Lung (tissue), 12 donors: ENCODE results near the gene C12orf75. TPM values are rescaled to one million over a fixed set of nuclear protein-coding genes. Genes with fewer than 3 reads are reported as not detected.
"Not testable (repeated sequence)": the region's sequence is repeated elsewhere in the genome, so short reads cannot be mapped to it uniquely, and the experiment has no call there.

ENCODE experiments used
- ATAC-seq: fragments of 200-7000 bp; cut with Tn5 transposase; one replicate; pipeline ENCODE4 v1.9.1; 2020; ENCODE audit warnings: moderate number of reproducible peaks; ENCODE audit not compliant: insufficient read depth, low FRiP score
- DNase-seq, 3 donors: peaks; one replicate each; pipeline ENCODE4 v3.0.0-alpha.2; 2013 to 2017
- H3K27ac ChIP-seq, 2 donors: one replicate each; pipeline ENCODE4 v1.5.1; 2013; ENCODE audit warnings: mild to moderate bottlenecking in 2 of 2, moderate library complexity in 2 of 2, control low read depth in 1 of 2, inconsistent platforms in 1 of 2, low read depth in 1 of 2, low read length in 1 of 2
- H3K27me3 ChIP-seq, 3 donors: one replicate each; pipeline ENCODE4 v1.5.1; 2013; ENCODE audit warnings: low read length in 2 of 3; ENCODE audit not compliant: control insufficient read depth in 3 of 3, insufficient read depth in 3 of 3
- H3K36me3 ChIP-seq, 4 donors: one replicate each; pipeline ENCODE4 v1.5.1; 2013; ENCODE audit warnings: low read length in 4 of 4, mild to moderate bottlenecking in 1 of 4, moderate library complexity in 1 of 4; ENCODE audit not compliant: control insufficient read depth in 4 of 4, insufficient read depth in 4 of 4
- H3K4me1 ChIP-seq, 5 donors: one replicate each; pipeline ENCODE4 v1.5.1; 2013; ENCODE audit warnings: low read length in 5 of 5, mild to moderate bottlenecking in 2 of 5, moderate library complexity in 1 of 5; ENCODE audit not compliant: control insufficient read depth in 5 of 5, insufficient read depth in 5 of 5
- H3K4me3 ChIP-seq: one replicate; pipeline ENCODE4 v1.5.1; 2013; ENCODE audit warnings: mild to moderate bottlenecking, control low read depth, moderate library complexity
- H3K9ac ChIP-seq, 2 donors: one replicate each; pipeline ENCODE4 v1.5.1; 2013; ENCODE audit warnings: low read length in 2 of 2, control low read depth in 1 of 2; ENCODE audit not compliant: insufficient read depth in 1 of 2
- H3K9me3 ChIP-seq, 4 donors: one replicate each; pipeline ENCODE4 v1.5.1; 2013; ENCODE audit warnings: low read length in 3 of 4, mild to moderate bottlenecking in 1 of 4, moderate library complexity in 1 of 4; ENCODE audit not compliant: control insufficient read depth in 4 of 4, insufficient read depth in 3 of 4
- WGBS, 2 donors: extraction: QIAGEN DNeasy Blood & Tissue Kit; methylation state at CpG; one replicate each; pipeline ENCODE4 v1.1.7; 2013; 5-methylcytosine and 5-hydroxymethylcytosine counted together
- polyA plus RNA-seq, 2 donors: library from polyadenylated mRNA; stranded (reverse); fragments of 200-250 nt; gene quantifications; one replicate each; pipeline ENCODE4 v1.2.1, GENCODE V29; 2013
- total RNA-seq, 2 donors: library from RNA; depleted of rRNA in 1 of 2; stranded (reverse); fragments of >200 nt in 1 of 2; gene quantifications; one replicate each; pipeline ENCODE4 v1.2.1, GENCODE V29; 2014 to 2021
- TF ChIP-seq, protein P1 (sequence below): IDR thresholded peaks from 2 replicates; pipeline ENCODE4 v1.5.1; 2012; ENCODE audit warnings: mild to moderate bottlenecking; ENCODE audit errors: control extremely low read depth, extremely low read depth
- donor health status: control.
- donor health status: control.
- donor health status: Bipolar disorder and iron deficiency.
- donor health status: healthy.
- donor health status: DM: yes; HTN: yes; CAD: no.

Gene C12orf75
- total and polyA plus RNA-seq, 4 donors, result 7.0 to 26.7 (median 17.2) TPM

DNA sequence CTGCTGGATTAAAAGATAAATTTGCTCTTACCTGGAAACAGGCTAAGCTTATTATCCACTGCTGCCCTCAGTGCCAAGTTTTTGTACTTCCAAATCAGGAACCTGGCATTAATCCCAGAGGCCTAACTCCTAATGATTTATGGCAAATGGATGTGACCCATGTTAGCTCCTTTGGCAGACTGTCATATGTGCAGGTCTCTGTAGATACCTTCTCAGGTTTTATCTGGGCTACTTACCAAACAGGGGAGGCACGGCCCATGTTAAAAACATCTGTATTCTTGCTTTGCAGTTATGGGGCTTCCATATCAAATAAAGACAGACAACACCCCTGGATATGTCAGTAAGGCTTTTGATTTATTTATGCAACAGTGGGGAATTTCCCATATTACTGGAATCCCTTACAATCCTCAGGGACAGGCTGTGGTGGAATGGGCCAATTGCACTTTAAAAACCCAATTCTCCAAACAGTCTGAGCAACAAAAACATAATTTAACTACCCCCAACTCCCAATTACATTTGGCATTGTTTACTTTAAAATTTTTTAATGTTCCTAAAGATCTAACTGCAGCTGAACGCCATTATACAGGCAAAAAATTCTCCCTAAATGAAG lies 19.9 kb upstream of the C12orf75 start:
- DNase-seq, H3K4me1 ChIP-seq, H3K4me3 ChIP-seq, H3K27me3 ChIP-seq, H3K9me3 ChIP-seq, H3K27ac ChIP-seq, H3K36me3 ChIP-seq, ATAC-seq, H3K9ac ChIP-seq: not testable (repeated sequence)
- 79 to 83% methylated on average over 2 of the region's 2 CpGs for WGBS, 2 donors

DNA sequence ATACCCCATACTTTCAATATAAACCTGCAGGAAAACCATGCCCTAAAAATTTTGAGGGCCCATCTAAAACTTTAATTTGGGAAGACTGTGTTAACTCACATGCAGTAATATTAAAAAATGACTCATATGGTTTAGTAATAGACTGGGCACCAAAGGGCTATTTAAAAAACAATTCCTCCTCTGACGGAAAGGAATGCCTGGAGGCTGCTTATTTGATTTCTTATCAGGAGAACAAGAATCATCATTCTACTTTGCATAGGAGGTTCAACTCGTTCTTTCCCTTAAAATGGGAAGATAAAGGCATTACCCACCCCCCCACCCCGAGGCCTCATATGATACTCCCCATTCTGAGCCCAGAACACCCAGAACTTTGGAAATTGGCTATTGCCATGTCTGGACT lies 18.6 kb upstream of the C12orf75 start:
- not testable (repeated sequence) for H3K4me3 ChIP-seq, H3K9me3 ChIP-seq, H3K9ac ChIP-seq, H3K27me3 ChIP-seq, ATAC-seq, DNase-seq, H3K4me1 ChIP-seq, H3K27ac ChIP-seq, H3K36me3 ChIP-seq
- WGBS, 2 donors, result 68 to 79% methylated on average over 3 of the region's 3 CpGs

DNA sequence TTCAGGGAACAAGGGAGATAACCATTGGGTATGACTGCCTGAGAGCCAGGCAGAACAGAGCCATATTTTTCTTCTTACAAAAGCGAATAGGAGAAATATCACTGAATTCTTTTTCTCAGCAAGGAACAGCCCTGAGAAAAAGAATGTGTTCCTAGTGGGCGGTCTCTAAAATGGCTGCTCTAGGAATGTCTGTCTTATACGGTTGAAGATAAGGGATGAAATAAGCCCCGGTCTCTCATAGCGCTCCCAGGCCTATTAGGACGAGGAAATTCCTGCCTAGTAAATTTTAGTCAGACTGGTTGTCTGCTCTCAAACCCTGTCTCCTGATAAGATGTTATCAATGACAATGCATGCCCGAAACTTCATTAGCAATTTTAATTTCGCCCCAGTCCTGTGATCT lies 16.7 kb upstream of the C12orf75 start:
- not testable (repeated sequence) for ATAC-seq, H3K4me3 ChIP-seq, DNase-seq, H3K9me3 ChIP-seq, H3K27ac ChIP-seq, H3K4me1 ChIP-seq, H3K9ac ChIP-seq, H3K27me3 ChIP-seq, H3K36me3 ChIP-seq
- WGBS, 2 donors, result 96 to 97% methylated on average over 8 of the region's 8 CpGs

DNA sequence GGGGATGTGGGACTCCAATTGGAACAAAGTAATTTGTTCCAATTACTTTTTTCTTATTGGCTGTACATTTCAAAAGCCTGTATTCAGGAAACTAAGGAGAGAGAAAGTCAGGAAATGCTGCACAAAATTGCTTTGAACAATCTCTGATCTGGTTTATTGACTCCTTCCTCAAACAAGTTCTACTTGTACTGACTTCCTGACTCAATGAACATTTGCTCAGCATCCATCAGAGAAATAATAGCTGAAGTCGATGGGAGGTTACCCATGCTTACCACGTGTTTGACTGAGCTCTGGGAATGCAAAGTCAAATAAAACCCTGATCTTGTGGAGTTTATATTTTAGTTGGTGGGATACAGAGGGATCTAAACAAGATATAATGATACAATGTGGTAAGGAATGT lies 15.4 kb upstream of the C12orf75 start:
- H3K36me3 ChIP-seq, result no peaks in the 10 kb centered on the region
- no peak overlapping the region for H3K9ac ChIP-seq
- H3K4me1 ChIP-seq, result no peaks in the 10 kb centered on the region
- DNase-seq, result no peak
- no peak overlapping the region for H3K4me3 ChIP-seq
- 57 to 61% methylated on average over 2 of the region's 2 CpGs for WGBS, 2 donors
- H3K27ac ChIP-seq, result no peak overlapping the region
- no peaks in the 10 kb centered on the region for H3K27me3 ChIP-seq
- no peaks in the 10 kb centered on the region for H3K9me3 ChIP-seq
- TF ChIP-seq, protein P1, sequence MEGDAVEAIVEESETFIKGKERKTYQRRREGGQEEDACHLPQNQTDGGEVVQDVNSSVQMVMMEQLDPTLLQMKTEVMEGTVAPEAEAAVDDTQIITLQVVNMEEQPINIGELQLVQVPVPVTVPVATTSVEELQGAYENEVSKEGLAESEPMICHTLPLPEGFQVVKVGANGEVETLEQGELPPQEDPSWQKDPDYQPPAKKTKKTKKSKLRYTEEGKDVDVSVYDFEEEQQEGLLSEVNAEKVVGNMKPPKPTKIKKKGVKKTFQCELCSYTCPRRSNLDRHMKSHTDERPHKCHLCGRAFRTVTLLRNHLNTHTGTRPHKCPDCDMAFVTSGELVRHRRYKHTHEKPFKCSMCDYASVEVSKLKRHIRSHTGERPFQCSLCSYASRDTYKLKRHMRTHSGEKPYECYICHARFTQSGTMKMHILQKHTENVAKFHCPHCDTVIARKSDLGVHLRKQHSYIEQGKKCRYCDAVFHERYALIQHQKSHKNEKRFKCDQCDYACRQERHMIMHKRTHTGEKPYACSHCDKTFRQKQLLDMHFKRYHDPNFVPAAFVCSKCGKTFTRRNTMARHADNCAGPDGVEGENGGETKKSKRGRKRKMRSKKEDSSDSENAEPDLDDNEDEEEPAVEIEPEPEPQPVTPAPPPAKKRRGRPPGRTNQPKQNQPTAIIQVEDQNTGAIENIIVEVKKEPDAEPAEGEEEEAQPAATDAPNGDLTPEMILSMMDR, result no peak
- ATAC-seq, result no peak

DNA sequence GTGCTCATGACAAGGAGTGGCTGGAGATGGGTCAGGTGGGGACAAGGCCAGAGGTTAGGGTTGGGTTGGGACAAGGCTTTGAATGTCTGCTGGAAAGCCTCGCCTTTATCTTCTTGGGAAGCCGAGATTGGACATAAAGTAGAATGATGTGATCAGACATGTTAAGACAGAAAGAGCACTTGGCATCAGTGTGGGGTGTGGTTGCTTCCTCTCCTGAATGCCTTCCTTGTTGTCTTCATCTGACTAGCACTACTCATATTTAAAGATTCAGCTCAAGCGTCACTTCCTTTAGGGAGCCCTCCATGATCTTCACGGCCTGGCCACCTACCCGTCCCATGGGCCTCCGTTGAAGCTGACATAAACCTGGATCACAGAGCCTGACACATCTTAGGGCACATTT lies 14.8 kb upstream of the C12orf75 start:
- DNase-seq, result no peak
- no peaks in the 10 kb centered on the region for H3K9me3 ChIP-seq
- no peaks in the 10 kb centered on the region for H3K36me3 ChIP-seq
- no peak overlapping the region for H3K4me3 ChIP-seq
- H3K4me1 ChIP-seq, result no peaks in the 10 kb centered on the region
- H3K27ac ChIP-seq, result no peak overlapping the region
- H3K27me3 ChIP-seq, result no peaks in the 10 kb centered on the region
- no peak overlapping the region for H3K9ac ChIP-seq
- ATAC-seq, result no peak
- TF ChIP-seq, protein P1, result no peak
- WGBS, 2 donors, result 89 to 92% methylated on average over 6 of the region's 6 CpGs
